Astrocyte (in vitro differentiated cells and primary cell): ENCODE data around the gene VCX2.
"Not testable (repeated sequence)": the region's sequence is repeated elsewhere in the genome, so short reads cannot be mapped to it uniquely, and the experiment has no call there.

Experiments used
- CTCF ChIP-seq: IDR thresholded peaks from 2 replicates; pipeline ENCODE4 v1.5.1; 2011; ENCODE audit warnings: low read depth, mild to moderate bottlenecking, inconsistent platforms, low read length, moderate library complexity; ENCODE audit not compliant: insufficient read depth
- EZH2 ChIP-seq: IDR thresholded peaks from 2 replicates; pipeline ENCODE4 v1.6.1; 2012; ENCODE audit warnings: mild to moderate bottlenecking, low read length, inconsistent platforms; ENCODE audit not compliant: insufficient read depth

- not testable (repeated sequence) for TF ChIP-seq CTCF, EZH2
These were observed 17.1 kb downstream of the VCX2 start for GRCh38 chrX:8154011-8154410.
